IgD-negative memory B cell (primary cell): ENCODE results near the gene PCCA. TPM values are rescaled to one million over a fixed set of nuclear protein-coding genes. Genes with fewer than 3 reads are reported as not detected.
"Not testable (repeated sequence)": the region's sequence is repeated elsewhere in the genome, so short reads cannot be mapped to it uniquely, and the experiment has no call there.

ENCODE experiments used
- H3K27ac Mint-ChIP-seq, 3 donors: one replicate each; pipeline ENCODE4 v1.8.0; 2020 to 2022; ENCODE audit warnings: mild to moderate bottlenecking in 3 of 3, mixed read lengths in 3 of 3, moderate library complexity in 1 of 3
- H3K27me3 Mint-ChIP-seq: one replicate; pipeline ENCODE4 v1.8.0; 2021; ENCODE audit warnings: mixed read lengths
- H3K36me3 Mint-ChIP-seq: one replicate; pipeline ENCODE4 v1.8.0; 2020; ENCODE audit warnings: mild to moderate bottlenecking, mixed read lengths
- H3K4me1 Mint-ChIP-seq, 3 donors: one replicate each; pipeline ENCODE4 v1.8.0; 2020 to 2022; ENCODE audit warnings: mixed read lengths in 3 of 3, mild to moderate bottlenecking in 1 of 3
- H3K4me3 Mint-ChIP-seq, 4 donors: one replicate each; pipeline ENCODE4 v1.8.0; 2020 to 2022; ENCODE audit warnings: mild to moderate bottlenecking in 4 of 4, mixed read lengths in 4 of 4, moderate library complexity in 3 of 4
- H3K9me3 Mint-ChIP-seq, 3 donors: one replicate each; pipeline ENCODE4 v1.8.0; 2020 to 2021; ENCODE audit warnings: mixed read lengths in 3 of 3, mild to moderate bottlenecking in 1 of 3
- polyA plus RNA-seq: library from polyadenylated mRNA; unstranded; fragments of 300-500 nt; fragmentation: Illumina TruSeq; gene quantifications from one replicate; pipeline ENCODE4 v1.2.3, GENCODE V29; 2021

The PCCA gene
- polyA plus RNA-seq, 1 donor from 2014 or later = 8.5 TPM

GRCh38 chr13:100520936-100521850 lies 432.3 kb downstream of the PCCA start:
- H3K4me3 Mint-ChIP-seq = peak overlapping the region in 3 of 4 donors; percentile 16 to 65 (median 30)
- H3K27ac Mint-ChIP-seq = no peak overlapping the region
- H3K9me3 Mint-ChIP-seq = no peaks in the 10 kb centered on the region
- peaks cover 3% of the 10 kb centered on the region for H3K36me3 Mint-ChIP-seq
- peaks cover 2 to 8% (median 8%) of the 10 kb centered on the region in 3 donors for H3K4me1 Mint-ChIP-seq
- peaks cover 2% of the 10 kb centered on the region for H3K27me3 Mint-ChIP-seq

GRCh38 chr13:100521851-100522617 lies 433.1 kb downstream of the PCCA start:
- Mint-ChIP-seq H3K27ac (no peak overlapping the region), H3K4me3 (peak overlapping the region in 2 of 4 donors; percentile 29 to 30), H3K36me3 (peaks cover 1% of the 10 kb centered on the region), H3K9me3 (no peaks in the 10 kb centered on the region), H3K27me3 (peaks cover 2% of the 10 kb centered on the region), H3K4me1 (peaks cover 2 to 8% (median 8%) of the 10 kb centered on the region in 3 donors)

GRCh38 chr13:100522618-100523309 lies 433.9 kb downstream of the PCCA start:
- Mint-ChIP-seq H3K27me3 (peaks cover 2% of the 10 kb centered on the region), H3K9me3 (no peaks in the 10 kb centered on the region), H3K27ac (no peak overlapping the region), H3K36me3 (peaks cover 1% of the 10 kb centered on the region), H3K4me3 (no peak overlapping the region), H3K4me1 (peaks cover 2 to 8% (median 8%) of the 10 kb centered on the region in 3 donors)

DNA sequence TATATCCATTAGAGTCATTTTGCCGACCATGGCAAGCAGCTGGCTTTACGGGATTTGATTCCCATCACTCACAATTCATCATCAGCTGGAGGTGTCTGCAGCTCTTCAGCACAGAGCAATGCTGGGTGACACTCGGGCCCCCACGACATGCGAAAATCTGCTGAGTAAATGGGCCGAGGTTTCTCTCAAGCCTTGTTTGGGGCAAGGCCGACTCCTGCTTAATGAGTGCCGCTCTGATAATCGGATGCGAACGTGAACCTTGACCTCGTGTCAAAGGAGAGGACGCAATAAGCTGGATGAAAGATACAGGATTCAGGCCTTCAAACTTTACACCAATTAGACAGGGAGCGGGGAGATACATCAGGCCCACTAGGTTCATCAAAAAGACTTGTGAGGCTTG lies 434.5 kb downstream of the PCCA start:
- no peak overlapping the region for H3K27ac Mint-ChIP-seq
- peaks cover 1% of the 10 kb centered on the region for H3K36me3 Mint-ChIP-seq

GRCh38 chr13:100523981-100524386 lies 435.1 kb downstream of the PCCA start:
- Mint-ChIP-seq H3K36me3 (peaks cover 1% of the 10 kb centered on the region), H3K4me3 (no peak overlapping the region), H3K9me3 (no peaks in the 10 kb centered on the region), H3K4me1 (peaks cover 2 to 8% (median 8%) of the 10 kb centered on the region in 3 donors), H3K27ac (no peak overlapping the region), H3K27me3 (peaks cover 2% of the 10 kb centered on the region)

More for the DNA sequence above, 434.5 kb downstream of the PCCA start:
- H3K4me1 Mint-ChIP-seq = peaks cover 2 to 8% (median 8%) of the 10 kb centered on the region in 3 donors
- no peak overlapping the region for H3K4me3 Mint-ChIP-seq
- H3K27me3 Mint-ChIP-seq = peaks cover 2% of the 10 kb centered on the region
- no peaks in the 10 kb centered on the region for H3K9me3 Mint-ChIP-seq

DNA sequence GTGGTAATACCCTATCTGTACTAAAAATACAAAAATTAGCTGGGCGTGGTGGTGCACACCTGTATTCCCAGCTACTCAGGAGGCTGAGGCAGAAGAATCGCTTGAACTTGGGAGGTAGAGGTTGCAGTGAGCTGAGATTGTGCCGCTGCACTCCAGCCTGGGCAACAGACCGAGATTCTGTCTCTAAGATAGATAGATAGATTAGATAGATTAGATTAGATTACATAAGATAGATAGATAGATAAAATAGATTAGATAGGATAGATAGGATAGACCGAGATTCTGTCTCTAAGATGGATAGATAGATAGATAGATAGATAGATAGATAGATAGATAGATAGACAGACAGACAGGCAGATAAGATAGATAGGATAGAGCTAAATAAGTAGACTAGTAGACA lies 435.8 kb downstream of the PCCA start:
- H3K27ac Mint-ChIP-seq, H3K36me3 Mint-ChIP-seq, H3K4me1 Mint-ChIP-seq, H3K27me3 Mint-ChIP-seq, H3K9me3 Mint-ChIP-seq, H3K4me3 Mint-ChIP-seq: not testable (repeated sequence)

DNA sequence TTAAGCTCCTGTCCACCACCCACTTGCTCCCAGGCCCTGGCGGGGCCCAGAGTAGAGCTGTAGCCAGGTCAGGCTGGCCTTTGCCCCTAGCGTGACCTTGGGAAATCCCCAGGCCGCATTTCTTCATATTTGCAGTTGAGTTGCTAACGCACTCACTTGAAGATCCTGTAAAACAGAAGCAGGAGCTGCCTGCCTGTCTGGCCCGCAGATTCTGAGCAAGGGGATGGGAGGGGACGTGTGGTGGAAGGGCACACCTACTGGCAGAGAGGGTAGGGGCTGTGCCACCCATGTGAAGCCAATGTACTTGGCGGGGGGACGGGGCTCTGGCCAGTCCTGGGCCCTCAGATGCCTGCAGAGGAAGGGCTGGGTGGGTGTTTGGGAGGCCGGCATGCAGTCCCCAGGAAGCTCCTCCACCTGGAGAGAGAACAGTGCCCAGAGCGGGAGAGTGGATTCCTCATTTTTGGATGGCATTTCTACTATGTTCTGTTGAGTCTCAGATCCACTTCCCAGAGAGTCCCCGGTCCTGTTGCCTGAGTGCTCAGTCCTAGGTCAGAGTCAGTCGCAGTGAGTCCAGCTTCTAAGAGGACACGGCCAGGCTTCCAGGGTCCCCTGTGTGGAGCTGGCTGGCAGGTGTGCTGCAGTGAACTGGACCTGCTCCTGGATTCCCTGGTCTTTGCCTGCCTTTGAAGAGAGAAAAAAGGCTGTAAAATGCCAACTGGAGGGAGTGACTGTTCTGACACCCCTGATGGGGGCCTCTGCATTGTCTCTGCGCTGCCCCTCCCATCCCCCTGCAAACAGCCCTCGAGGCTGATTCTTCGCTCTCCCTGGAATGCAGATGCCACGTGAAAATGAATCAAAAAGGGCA lies 436.8 kb downstream of the PCCA start:
- H3K27ac Mint-ChIP-seq = no peak overlapping the region
- H3K27me3 Mint-ChIP-seq = peaks cover 2% of the 10 kb centered on the region
- H3K36me3 Mint-ChIP-seq = peaks cover 4% of the 10 kb centered on the region
- H3K4me1 Mint-ChIP-seq = peaks cover 2 to 8% (median 8%) of the 10 kb centered on the region in 3 donors
- no peaks in the 10 kb centered on the region for H3K9me3 Mint-ChIP-seq
- H3K4me3 Mint-ChIP-seq = peak overlapping the region in 1 of 4 donors; percentile 8

DNA sequence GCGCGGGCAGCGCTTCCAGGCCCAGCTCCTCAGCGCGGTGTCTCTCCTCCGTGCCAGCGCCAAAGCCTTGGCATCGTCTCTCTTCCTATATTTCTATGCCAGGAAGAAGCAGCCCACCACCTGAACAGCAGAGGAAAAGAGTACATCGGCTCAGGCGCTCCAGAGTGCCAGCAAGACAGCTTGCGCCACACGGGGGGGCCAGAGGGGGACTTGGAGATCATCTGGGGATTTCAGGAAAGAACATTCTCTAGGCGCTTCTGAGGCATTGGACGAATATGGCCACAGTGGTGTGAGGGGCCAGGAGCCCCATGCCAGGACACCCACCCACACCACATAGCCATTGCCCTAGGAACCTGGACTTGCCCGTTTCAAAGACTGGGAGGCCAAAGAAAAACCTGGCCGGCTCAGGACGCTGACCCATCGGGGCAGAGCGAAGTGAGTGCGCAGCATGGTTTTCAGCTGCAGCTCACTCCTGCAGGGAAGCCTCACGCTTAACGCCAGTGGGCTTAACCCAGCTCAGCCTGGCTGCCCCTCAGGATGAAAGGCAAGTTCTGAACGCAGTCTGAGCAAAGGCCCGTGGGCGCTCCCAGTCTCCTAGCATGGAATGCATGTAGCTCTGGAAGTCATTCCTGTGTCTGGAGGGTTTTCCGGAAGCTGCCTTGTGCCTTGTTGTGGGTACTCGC lies 437.6 kb downstream of the PCCA start:
- H3K9me3 Mint-ChIP-seq = no peaks in the 10 kb centered on the region
- peaks cover under 1 to 6% (median 4%) of the 10 kb centered on the region in 3 donors for H3K4me1 Mint-ChIP-seq
- peak overlapping the region in 1 of 4 donors; percentile 8 for H3K4me3 Mint-ChIP-seq
- no peak overlapping the region for H3K27ac Mint-ChIP-seq
- H3K27me3 Mint-ChIP-seq = peaks cover 2% of the 10 kb centered on the region
- H3K36me3 Mint-ChIP-seq = peaks cover 5% of the 10 kb centered on the region

DNA sequence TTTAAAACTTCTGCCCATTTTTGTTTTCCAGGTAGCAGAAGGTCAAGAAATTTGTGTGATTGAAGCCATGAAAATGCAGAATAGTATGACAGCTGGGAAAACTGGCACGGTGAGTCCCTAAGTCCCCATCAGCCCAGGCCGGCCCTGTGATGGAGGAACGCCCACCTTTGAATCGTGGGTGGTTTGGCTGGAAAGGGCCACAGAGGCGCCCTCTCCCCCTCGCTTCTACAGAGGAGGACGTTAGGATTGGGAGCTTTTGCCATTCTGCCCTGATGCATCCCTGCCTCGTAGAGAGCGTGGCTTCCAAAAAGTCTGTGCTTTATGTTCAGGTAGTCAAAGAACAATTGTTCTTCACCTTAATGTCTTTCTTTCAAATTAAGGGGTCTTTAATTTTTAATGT lies 438.8 kb downstream of the PCCA start:
- Mint-ChIP-seq H3K27ac (no peak overlapping the region), H3K27me3 (peaks cover 2% of the 10 kb centered on the region), H3K4me3 (no peak overlapping the region), H3K4me1 (peaks cover 0 to 2% (median 0%) of the 10 kb centered on the region in 3 donors), H3K9me3 (no peaks in the 10 kb centered on the region), H3K36me3 (peaks cover 8% of the 10 kb centered on the region)

DNA sequence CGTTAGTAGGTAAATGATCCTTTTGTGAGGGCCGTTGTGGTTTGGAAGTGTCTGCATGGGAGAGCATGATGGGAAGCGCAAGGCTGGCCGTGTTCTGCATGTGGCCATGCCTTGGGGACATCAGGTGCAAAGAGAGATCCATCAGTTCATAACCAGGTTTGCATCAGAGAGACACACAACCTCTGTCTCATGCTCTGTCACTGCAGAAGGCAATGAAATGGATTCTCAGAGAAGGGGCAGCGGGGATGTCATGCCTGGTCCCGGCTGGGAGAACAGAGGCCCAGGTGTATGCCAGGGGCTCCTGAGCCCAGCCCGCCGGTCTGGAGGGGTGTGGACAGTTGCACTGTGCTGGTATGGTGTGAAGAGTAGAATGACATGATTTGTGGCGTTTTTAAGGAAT lies 439.5 kb downstream of the PCCA start:
- Mint-ChIP-seq H3K9me3 (no peaks in the 10 kb centered on the region), H3K27ac (no peak overlapping the region), H3K36me3 (peaks cover 8% of the 10 kb centered on the region), H3K4me3 (no peak overlapping the region), H3K27me3 (no peaks in the 10 kb centered on the region), H3K4me1 (peaks cover 0 to 2% (median 0%) of the 10 kb centered on the region in 3 donors)

- Mint-ChIP-seq H3K27ac (no peak overlapping the region), H3K36me3 (peaks cover 8% of the 10 kb centered on the region), H3K9me3 (no peaks in the 10 kb centered on the region), H3K4me3 (no peak overlapping the region), H3K27me3 (no peaks in the 10 kb centered on the region), H3K4me1 (peaks cover 0 to 2% (median 0%) of the 10 kb centered on the region in 3 donors)
Observed at GRCh38 chr13:100528820-100529219, 439.9 kb downstream of the PCCA start.

GRCh38 chr13:100529666-100530377 lies 440.9 kb downstream of the PCCA start:
- Mint-ChIP-seq H3K4me3 (no peak overlapping the region), H3K9me3 (no peaks in the 10 kb centered on the region), H3K4me1 (peaks cover 0 to 2% (median 0%) of the 10 kb centered on the region in 3 donors), H3K27me3 (no peaks in the 10 kb centered on the region), H3K27ac (no peak overlapping the region), H3K36me3 (peaks cover 6% of the 10 kb centered on the region)

- H3K36me3 Mint-ChIP-seq = peaks cover 6% of the 10 kb centered on the region
- H3K27ac Mint-ChIP-seq = no peak overlapping the region
- H3K4me1 Mint-ChIP-seq = no peaks in the 10 kb centered on the region
- no peaks in the 10 kb centered on the region for H3K9me3 Mint-ChIP-seq
- no peaks in the 10 kb centered on the region for H3K27me3 Mint-ChIP-seq
- H3K4me3 Mint-ChIP-seq = peak overlapping the region in 1 of 4 donors; percentile 51
Observed at GRCh38 chr13:100530671-100531213, 441.8 kb downstream of the PCCA start.
